ENCODE measurements around the gene LMNTD1.

The LMNTD1 gene

DNA sequence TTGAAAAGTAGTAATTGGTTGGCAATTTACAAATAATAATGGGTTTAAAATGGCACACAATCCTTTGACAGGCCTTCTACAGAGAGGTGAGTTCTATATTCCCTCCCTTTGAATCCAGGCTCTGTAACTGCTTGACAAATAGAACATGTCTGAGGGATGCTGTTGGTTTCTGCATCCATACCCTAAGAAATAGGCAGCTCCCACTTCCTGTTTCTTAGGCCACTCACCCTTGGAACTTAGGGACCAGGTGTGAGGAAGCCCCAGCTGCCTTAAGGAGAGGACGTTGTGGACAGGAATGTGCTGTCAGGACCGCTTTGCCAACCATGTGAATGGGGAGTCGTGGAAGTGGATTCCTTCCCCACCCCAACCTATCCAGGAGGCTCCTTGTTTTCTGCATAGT, 59.4 kb downstream of the LMNTD1 start:
- no peak for TF ChIP-seq CEBPB (IDR thresholded peaks at IDR 0.05)
- TF ChIP-seq CREB1 (IDR thresholded peaks at IDR 0.05; ENCODE audit: low read depth) = no peak
- no peak for TF ChIP-seq TCF12 (IDR thresholded peaks at IDR 0.05; ENCODE audit: low read depth)
- no peak for TF ChIP-seq TEAD4 (IDR thresholded peaks at IDR 0.05)
- TF ChIP-seq, protein P1, sequence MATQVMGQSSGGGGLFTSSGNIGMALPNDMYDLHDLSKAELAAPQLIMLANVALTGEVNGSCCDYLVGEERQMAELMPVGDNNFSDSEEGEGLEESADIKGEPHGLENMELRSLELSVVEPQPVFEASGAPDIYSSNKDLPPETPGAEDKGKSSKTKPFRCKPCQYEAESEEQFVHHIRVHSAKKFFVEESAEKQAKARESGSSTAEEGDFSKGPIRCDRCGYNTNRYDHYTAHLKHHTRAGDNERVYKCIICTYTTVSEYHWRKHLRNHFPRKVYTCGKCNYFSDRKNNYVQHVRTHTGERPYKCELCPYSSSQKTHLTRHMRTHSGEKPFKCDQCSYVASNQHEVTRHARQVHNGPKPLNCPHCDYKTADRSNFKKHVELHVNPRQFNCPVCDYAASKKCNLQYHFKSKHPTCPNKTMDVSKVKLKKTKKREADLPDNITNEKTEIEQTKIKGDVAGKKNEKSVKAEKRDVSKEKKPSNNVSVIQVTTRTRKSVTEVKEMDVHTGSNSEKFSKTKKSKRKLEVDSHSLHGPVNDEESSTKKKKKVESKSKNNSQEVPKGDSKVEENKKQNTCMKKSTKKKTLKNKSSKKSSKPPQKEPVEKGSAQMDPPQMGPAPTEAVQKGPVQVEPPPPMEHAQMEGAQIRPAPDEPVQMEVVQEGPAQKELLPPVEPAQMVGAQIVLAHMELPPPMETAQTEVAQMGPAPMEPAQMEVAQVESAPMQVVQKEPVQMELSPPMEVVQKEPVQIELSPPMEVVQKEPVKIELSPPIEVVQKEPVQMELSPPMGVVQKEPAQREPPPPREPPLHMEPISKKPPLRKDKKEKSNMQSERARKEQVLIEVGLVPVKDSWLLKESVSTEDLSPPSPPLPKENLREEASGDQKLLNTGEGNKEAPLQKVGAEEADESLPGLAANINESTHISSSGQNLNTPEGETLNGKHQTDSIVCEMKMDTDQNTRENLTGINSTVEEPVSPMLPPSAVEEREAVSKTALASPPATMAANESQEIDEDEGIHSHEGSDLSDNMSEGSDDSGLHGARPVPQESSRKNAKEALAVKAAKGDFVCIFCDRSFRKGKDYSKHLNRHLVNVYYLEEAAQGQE (IDR thresholded peaks at IDR 0.05; ENCODE audit: low read depth) = no peak
- TF ChIP-seq, protein P2, sequence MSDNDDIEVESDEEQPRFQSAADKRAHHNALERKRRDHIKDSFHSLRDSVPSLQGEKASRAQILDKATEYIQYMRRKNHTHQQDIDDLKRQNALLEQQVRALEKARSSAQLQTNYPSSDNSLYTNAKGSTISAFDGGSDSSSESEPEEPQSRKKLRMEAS (IDR thresholded peaks at IDR 0.05) = no peak
- TF ChIP-seq FOXM1 (IDR thresholded peaks at IDR 0.05; ENCODE audit: borderline replicate concordance, low read depth) = no peak
- TF ChIP-seq YY1 (IDR thresholded peaks at IDR 0.05; ENCODE audit: low read depth) = no peak

DNA sequence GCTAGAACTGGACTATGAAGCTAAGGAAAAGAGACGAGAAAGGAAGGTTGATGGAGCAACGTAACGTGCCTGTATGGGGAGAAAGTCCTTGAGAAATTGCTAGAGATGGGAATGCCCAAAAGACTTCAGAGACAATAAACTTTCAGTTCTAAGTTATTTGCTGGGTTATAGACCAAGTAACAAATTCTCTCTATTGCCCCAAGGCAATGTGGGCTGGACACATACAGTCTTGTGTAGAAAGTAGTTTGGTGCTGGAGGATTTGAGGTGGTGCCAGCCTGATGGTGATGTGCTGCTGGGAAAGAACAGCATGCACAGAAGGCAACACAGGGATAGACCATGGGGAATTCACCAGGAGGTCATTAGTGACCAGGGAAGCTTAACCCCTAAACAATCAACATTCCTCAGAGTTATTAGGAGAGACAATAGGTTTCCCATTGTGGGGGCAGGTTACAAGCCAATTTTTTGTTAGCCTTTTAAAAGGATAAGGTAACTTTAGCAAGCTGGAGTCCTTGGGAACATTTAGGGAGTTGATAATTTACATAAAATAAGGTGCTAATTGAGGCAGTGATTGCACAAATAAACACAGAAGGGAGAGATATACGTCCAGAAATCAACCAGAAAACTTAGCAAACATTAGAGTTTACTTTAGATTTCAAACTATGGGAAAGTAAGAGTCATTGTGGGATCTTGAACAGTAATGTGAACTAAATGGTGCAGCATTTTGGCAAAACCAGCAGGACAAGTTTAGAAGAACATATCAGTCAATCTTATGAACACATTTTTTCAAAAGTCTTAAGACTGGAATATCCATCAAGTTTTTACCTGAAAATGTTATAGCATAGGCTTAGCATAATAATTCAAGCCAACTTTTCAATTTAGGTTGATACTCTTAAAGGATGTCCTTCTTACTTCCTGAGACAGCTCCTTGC, 61.4 kb downstream of the LMNTD1 start:
- TF ChIP-seq TCF12 (IDR thresholded peaks at IDR 0.05; ENCODE audit: low read depth) = peak; percentile 39; the same call in 1 of the 2 replicates
- no peak for TF ChIP-seq CREB1 (IDR thresholded peaks at IDR 0.05; ENCODE audit: low read depth)
- no peak for TF ChIP-seq ZBTB7A (IDR thresholded peaks at IDR 0.05; ENCODE audit: low read depth)
- TF ChIP-seq FOXM1 (IDR thresholded peaks at IDR 0.05; ENCODE audit: borderline replicate concordance, low read depth) = no peak; the same call in 1 of the 2 replicates
- peak; percentile 58; the same call in 1 of the 2 replicates for TF ChIP-seq NFIC (IDR thresholded peaks at IDR 0.05)
- TF ChIP-seq, protein P3, sequence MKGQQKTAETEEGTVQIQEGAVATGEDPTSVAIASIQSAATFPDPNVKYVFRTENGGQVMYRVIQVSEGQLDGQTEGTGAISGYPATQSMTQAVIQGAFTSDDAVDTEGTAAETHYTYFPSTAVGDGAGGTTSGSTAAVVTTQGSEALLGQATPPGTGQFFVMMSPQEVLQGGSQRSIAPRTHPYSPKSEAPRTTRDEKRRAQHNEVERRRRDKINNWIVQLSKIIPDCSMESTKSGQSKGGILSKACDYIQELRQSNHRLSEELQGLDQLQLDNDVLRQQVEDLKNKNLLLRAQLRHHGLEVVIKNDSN (IDR thresholded peaks at IDR 0.05) = no peak
- no peak for TF ChIP-seq EGR1 (IDR thresholded peaks at IDR 0.05)
- TF ChIP-seq TAF1 (IDR thresholded peaks at IDR 0.05; ENCODE audit: low read depth) = no peak
- peak; percentile 45; the same call in 1 of the 2 replicates for TF ChIP-seq EP300 (IDR thresholded peaks at IDR 0.05; ENCODE audit: borderline replicate concordance)
- TF ChIP-seq YY1 (IDR thresholded peaks at IDR 0.05; ENCODE audit: low read depth) = no peak
- TF ChIP-seq, protein P2 (IDR thresholded peaks at IDR 0.05) = no peak
- TF ChIP-seq, protein P1 (IDR thresholded peaks at IDR 0.05; ENCODE audit: low read depth) = no peak
- peak; percentile 61; the same call in 1 of the 2 replicates for TF ChIP-seq TEAD4 (IDR thresholded peaks at IDR 0.05)
- TF ChIP-seq CEBPB (IDR thresholded peaks at IDR 0.05) = no peak
- TF ChIP-seq RAD21 (IDR thresholded peaks at IDR 0.05; ENCODE audit: low read depth) = no peak

DNA sequence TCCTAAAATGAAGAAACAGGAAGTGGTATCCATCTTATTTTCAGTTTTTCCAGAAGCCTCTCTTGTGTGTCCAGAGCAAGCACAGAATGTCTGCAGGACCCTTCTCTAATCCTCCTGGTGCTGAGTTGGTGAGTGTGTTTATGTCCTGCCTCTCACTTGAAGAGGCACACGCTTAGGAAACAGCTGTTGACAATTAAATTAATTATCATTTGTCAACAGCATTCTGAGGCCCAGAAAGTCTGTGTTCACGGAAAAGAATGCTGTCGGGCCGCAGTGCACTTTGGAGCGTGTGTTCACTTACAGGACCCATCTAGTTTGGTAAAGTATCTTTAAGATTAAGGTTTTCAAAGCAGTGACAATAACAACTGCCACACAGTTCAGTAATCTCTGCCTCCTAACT, 70.5 kb downstream of the LMNTD1 start:
- no peak for TF ChIP-seq EGR1 (IDR thresholded peaks at IDR 0.05)
- no peak for TF ChIP-seq YY1 (IDR thresholded peaks at IDR 0.05; ENCODE audit: low read depth)
- TF ChIP-seq EP300 (IDR thresholded peaks at IDR 0.05; ENCODE audit: borderline replicate concordance) = no peak

DNA sequence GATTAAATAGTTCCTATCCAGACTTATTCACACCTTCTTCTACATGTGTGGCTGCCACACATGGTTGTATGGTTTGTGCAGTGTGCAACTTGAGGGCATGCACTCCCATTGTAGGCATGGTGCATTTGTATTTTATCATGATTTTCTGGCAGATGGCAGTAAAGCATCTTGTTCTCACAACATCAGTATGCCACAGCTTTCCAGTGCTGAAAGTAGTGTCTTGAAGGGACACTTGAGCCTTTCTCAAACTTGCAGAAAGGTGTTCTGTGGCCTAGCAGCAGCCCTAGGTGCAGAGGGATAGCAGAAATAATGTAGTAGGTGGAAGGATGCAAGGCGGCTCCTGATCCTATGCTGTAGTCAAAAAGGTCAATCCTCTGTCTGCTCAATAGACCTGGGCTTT, 72.9 kb downstream of the LMNTD1 start:
- TF ChIP-seq ZBTB7A (IDR thresholded peaks at IDR 0.05; ENCODE audit: low read depth) = no peak
- TF ChIP-seq, protein P3 (IDR thresholded peaks at IDR 0.05) = no peak
- no peak for TF ChIP-seq CEBPB (IDR thresholded peaks at IDR 0.05)
- TF ChIP-seq TCF12 (IDR thresholded peaks at IDR 0.05; ENCODE audit: low read depth) = no peak
- TF ChIP-seq CREB1 (IDR thresholded peaks at IDR 0.05; ENCODE audit: low read depth) = no peak
- TF ChIP-seq TEAD4 (IDR thresholded peaks at IDR 0.05) = no peak
- no peak for TF ChIP-seq EGR1 (IDR thresholded peaks at IDR 0.05)
- TF ChIP-seq EP300 (IDR thresholded peaks at IDR 0.05; ENCODE audit: borderline replicate concordance) = no peak
- no peak for TF ChIP-seq RAD21 (IDR thresholded peaks at IDR 0.05; ENCODE audit: low read depth)
- TF ChIP-seq NFIC (IDR thresholded peaks at IDR 0.05) = no peak
- TF ChIP-seq, protein P1 (IDR thresholded peaks at IDR 0.05; ENCODE audit: low read depth) = no peak
- no peak for TF ChIP-seq YY1 (IDR thresholded peaks at IDR 0.05; ENCODE audit: low read depth)
- TF ChIP-seq TAF1 (IDR thresholded peaks at IDR 0.05; ENCODE audit: low read depth) = no peak
- TF ChIP-seq, protein P2 (IDR thresholded peaks at IDR 0.05) = no peak
- no peak for TF ChIP-seq FOXM1 (IDR thresholded peaks at IDR 0.05; ENCODE audit: borderline replicate concordance, low read depth)
